ENCODE results near the gene ZNF536.

Gene ZNF536

DNA sequence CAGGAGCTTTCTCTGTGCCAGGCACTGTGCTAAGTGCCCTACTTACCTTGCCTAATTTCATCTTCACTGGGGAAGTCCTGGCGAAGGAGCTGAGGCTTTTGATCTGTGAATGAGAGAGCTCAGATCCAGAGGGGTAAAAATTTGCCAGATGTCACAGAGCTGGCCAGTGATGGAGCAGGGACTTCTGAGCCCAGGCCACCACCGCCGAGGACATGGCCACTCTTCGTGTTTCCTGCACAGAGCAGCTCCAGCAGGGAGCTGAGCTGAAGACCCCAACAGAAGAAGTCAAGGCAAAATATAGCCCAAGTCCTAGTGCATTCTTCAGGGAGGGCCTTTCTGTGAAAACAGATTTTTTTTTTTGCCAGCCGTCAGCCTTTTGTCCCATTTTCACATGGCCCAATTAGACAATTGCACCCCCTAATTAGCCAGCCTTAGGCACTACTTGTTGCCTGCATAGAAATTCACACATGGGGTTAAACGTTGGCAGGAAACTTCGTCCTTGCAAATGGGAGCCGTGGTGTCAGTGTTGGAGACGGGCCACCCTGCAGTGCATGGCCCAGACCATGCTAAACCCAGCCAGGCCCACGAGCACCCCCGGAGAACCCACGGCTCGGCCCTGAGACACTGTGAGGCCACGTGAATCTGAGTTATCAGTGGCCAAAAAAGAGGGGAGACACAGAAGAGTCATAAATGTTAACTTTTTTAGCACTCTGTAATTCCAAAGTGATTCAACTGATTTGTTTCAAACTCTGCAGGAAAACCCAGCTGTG lies 7.8 kb downstream of the ZNF536 start:
- 86% methylated on average over 14 of the region's 14 CpGs for WGBS
- no peak overlapping the region for H3K9ac ChIP-seq (ENCODE audit: low read depth, low read length)
- no peak overlapping the region for H3K27ac ChIP-seq (ENCODE audit: low read depth, low read length)
- H3K9me3 ChIP-seq (ENCODE audit: insufficient read depth, low read depth, low read length): no peaks in the 10 kb centered on the region
- no peaks in the 10 kb centered on the region for H3K4me1 ChIP-seq (ENCODE audit: insufficient read depth, low read length)
- H3K27me3 ChIP-seq (ENCODE audit: insufficient read depth, low read length): peaks cover 14% of the 10 kb centered on the region
- no peak overlapping the region for H3K4me3 ChIP-seq (ENCODE audit: low read length)
- H3K36me3 ChIP-seq (ENCODE audit: insufficient read depth, low read length): no peaks in the 10 kb centered on the region

GRCh38 chr19:30381366-30381765 lies 9.2 kb downstream of the ZNF536 start:
- peaks cover 2% of the 10 kb centered on the region for H3K27me3 ChIP-seq (ENCODE audit: insufficient read depth, low read length)
- no peaks in the 10 kb centered on the region for H3K4me1 ChIP-seq (ENCODE audit: insufficient read depth, low read length)
- no peak overlapping the region for H3K9ac ChIP-seq (ENCODE audit: low read depth, low read length)
- WGBS: 88% methylated on average over 4 of the region's 4 CpGs
- no peak overlapping the region for H3K27ac ChIP-seq (ENCODE audit: low read depth, low read length)
- H3K4me3 ChIP-seq (ENCODE audit: low read length): no peak overlapping the region
- no peaks in the 10 kb centered on the region for H3K36me3 ChIP-seq (ENCODE audit: insufficient read depth, low read length)
- H3K9me3 ChIP-seq (ENCODE audit: insufficient read depth, low read depth, low read length): no peaks in the 10 kb centered on the region

- Histone ChIP-seq H3K9ac (ENCODE audit: low read depth, low read length) (no peak overlapping the region), H3K27ac (ENCODE audit: low read depth, low read length) (no peak overlapping the region), H3K4me3 (ENCODE audit: low read length) (no peak overlapping the region), H3K4me1 (ENCODE audit: insufficient read depth, low read length) (peaks cover 4% of the 10 kb centered on the region; the same call in 1 of the 2 replicates), H3K27me3 (ENCODE audit: insufficient read depth, low read length) (no peaks in the 10 kb centered on the region; the same call in none of the 2 replicates), H3K9me3 (ENCODE audit: insufficient read depth, low read depth, low read length) (no peaks in the 10 kb centered on the region), H3K36me3 (ENCODE audit: insufficient read depth, low read length) (no peaks in the 10 kb centered on the region)
- WGBS: 91% methylated on average over 9 of the region's 9 CpGs
Measured at GRCh38 chr19:30385174-30385573, 13.0 kb downstream of the ZNF536 start.

DNA sequence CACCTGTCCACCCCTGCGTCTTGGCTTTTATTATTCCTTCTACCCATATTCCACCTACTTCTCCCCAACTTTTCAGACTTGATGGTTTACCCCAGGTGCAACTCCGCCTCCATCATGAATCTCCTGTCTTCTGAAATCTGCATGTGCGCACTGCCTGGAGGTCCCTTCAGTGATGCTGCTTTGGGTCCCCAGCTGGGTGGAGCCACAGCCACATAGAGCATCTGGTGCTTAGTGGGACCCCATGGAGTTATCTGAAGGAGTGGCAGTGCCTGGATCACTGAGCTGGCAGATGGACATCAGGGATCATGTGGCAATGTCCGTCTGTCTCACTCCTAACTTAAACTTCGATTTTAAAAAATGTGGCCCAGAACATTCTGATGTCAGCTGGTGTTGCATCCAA lies 13.5 kb downstream of the ZNF536 start:
- Histone ChIP-seq H3K4me3 (ENCODE audit: low read length) (no peak overlapping the region), H3K4me1 (ENCODE audit: insufficient read depth, low read length) (peaks cover 5% of the 10 kb centered on the region; the same call in 1 of the 2 replicates), H3K27ac (ENCODE audit: low read depth, low read length) (no peak overlapping the region), H3K9me3 (ENCODE audit: insufficient read depth, low read depth, low read length) (no peaks in the 10 kb centered on the region), H3K36me3 (ENCODE audit: insufficient read depth, low read length) (no peaks in the 10 kb centered on the region), H3K9ac (ENCODE audit: low read depth, low read length) (no peak overlapping the region), H3K27me3 (ENCODE audit: insufficient read depth, low read length) (no peaks in the 10 kb centered on the region; the same call in none of the 2 replicates)
- WGBS: 88% methylated on average over 5 of the region's 5 CpGs

GRCh38 chr19:30386551-30387143 lies 14.5 kb downstream of the ZNF536 start:
- H3K4me3 ChIP-seq (ENCODE audit: low read length): no peak overlapping the region
- 83% methylated on average over 13 of the region's 13 CpGs for WGBS
- no peak overlapping the region for H3K27ac ChIP-seq (ENCODE audit: low read depth, low read length)
- H3K36me3 ChIP-seq (ENCODE audit: insufficient read depth, low read length): no peaks in the 10 kb centered on the region
- H3K9ac ChIP-seq (ENCODE audit: low read depth, low read length): no peak overlapping the region
- H3K9me3 ChIP-seq (ENCODE audit: insufficient read depth, low read depth, low read length): no peaks in the 10 kb centered on the region
- peaks cover 13% of the 10 kb centered on the region for H3K4me1 ChIP-seq (ENCODE audit: insufficient read depth, low read length)
- H3K27me3 ChIP-seq (ENCODE audit: insufficient read depth, low read length): peaks cover 3% of the 10 kb centered on the region; the same call in 1 of the 2 replicates

DNA sequence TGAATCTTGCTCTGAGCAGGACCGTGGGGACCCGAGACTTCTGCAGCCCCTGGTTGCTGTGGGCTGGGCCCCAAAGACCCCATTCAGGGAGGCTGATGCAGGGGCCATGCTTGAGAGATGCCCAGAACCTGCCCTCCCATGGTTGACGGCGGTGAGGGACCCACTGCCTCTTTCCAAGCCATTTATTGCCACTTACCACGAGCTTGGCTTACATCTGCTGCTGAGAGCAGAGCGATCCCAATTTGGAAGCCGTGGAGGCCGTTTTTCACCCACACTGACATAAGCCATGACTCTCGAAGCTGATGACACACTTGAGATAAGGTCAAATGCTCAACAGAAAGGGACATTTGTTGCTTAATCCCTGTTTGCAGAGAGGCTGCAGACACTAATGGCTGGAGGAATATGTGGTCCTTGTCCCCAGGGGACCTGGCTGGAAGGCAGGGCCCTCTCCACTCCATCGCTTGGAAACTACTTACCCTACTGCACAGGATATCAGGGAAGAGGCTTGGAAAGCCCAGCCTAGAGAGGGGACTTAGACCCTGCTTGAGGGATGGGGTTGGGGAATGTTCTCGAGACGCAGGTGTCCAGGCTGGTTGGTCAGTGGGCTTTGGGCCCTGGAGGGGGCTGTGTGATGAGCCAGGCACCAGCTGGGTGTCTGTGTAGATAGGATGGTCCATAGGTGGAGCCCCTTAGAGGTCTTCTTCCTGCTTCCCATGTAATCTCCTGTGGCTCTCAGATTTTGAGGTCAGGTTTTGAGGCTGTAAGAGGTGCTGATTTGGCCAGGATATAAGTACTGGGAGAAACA lies 15.3 kb downstream of the ZNF536 start:
- no peak overlapping the region for H3K9ac ChIP-seq (ENCODE audit: low read depth, low read length)
- H3K9me3 ChIP-seq (ENCODE audit: insufficient read depth, low read depth, low read length): no peaks in the 10 kb centered on the region

GRCh38 chr19:30388327-30388726 lies 16.1 kb downstream of the ZNF536 start:
- Histone ChIP-seq H3K4me1 (ENCODE audit: insufficient read depth, low read length) (peaks cover 23% of the 10 kb centered on the region), H3K4me3 (ENCODE audit: low read length) (no peak overlapping the region), H3K27ac (ENCODE audit: low read depth, low read length) (no peak overlapping the region), H3K36me3 (ENCODE audit: insufficient read depth, low read length) (no peaks in the 10 kb centered on the region), H3K27me3 (ENCODE audit: insufficient read depth, low read length) (0 out of 2 replicates have a peak, but pooled peaks cover 15% of the 10 kb centered on the region), H3K9me3 (ENCODE audit: insufficient read depth, low read depth, low read length) (no peaks in the 10 kb centered on the region), H3K9ac (ENCODE audit: low read depth, low read length) (no peak overlapping the region)
- 94% methylated on average over 9 of the region's 9 CpGs for WGBS

More for the DNA sequence above, 15.3 kb downstream of the ZNF536 start:
- no peaks in the 10 kb centered on the region for H3K36me3 ChIP-seq (ENCODE audit: insufficient read depth, low read length)
- 93% methylated on average over 12 of the region's 12 CpGs for WGBS
- H3K27ac ChIP-seq (ENCODE audit: low read depth, low read length): no peak overlapping the region
- H3K4me1 ChIP-seq (ENCODE audit: insufficient read depth, low read length): peaks cover 21% of the 10 kb centered on the region
- 0 out of 2 replicates have a peak, but pooled peaks cover 9% of the 10 kb centered on the region for H3K27me3 ChIP-seq (ENCODE audit: insufficient read depth, low read length)
- H3K4me3 ChIP-seq (ENCODE audit: low read length): no peak overlapping the region

DNA sequence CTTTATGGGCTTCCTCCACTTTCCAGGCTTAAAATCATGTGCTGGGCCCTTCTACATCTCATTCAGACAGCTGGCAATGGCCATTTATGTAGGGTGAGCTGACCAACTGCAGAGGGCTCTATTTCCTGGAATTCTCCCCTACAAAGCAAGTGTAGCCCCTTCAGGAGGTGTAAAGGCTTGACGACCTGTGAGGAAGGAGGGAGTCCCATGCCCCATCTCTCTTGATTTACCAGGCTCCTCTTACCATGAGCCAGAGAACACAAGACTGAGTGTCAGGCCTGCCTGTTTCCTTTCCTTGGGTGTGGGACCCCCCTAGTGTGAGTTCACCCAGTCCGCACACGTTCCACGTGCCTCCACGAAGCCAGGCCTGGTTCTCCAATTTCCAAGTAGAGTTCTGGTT lies 16.6 kb downstream of the ZNF536 start:
- H3K27ac ChIP-seq (ENCODE audit: low read depth, low read length): no peak overlapping the region
- H3K4me3 ChIP-seq (ENCODE audit: low read length): no peak overlapping the region
- no peaks in the 10 kb centered on the region for H3K36me3 ChIP-seq (ENCODE audit: insufficient read depth, low read length)
- H3K27me3 ChIP-seq (ENCODE audit: insufficient read depth, low read length): 0 out of 2 replicates have a peak, but pooled peaks cover 20% of the 10 kb centered on the region
- no peaks in the 10 kb centered on the region for H3K9me3 ChIP-seq (ENCODE audit: insufficient read depth, low read depth, low read length)
- peaks cover 23% of the 10 kb centered on the region for H3K4me1 ChIP-seq (ENCODE audit: insufficient read depth, low read length)
- WGBS: 91% methylated on average over 5 of the region's 5 CpGs
- no peak overlapping the region for H3K9ac ChIP-seq (ENCODE audit: low read depth, low read length)

- H3K4me3 ChIP-seq (ENCODE audit: low read length): no peak overlapping the region
- no peak overlapping the region for H3K9ac ChIP-seq (ENCODE audit: low read depth, low read length)
- peaks cover 23% of the 10 kb centered on the region for H3K4me1 ChIP-seq (ENCODE audit: insufficient read depth, low read length)
- no peak overlapping the region for H3K27ac ChIP-seq (ENCODE audit: low read depth, low read length)
- 0 out of 2 replicates have a peak, but pooled peaks cover 20% of the 10 kb centered on the region for H3K27me3 ChIP-seq (ENCODE audit: insufficient read depth, low read length)
- WGBS: 85% methylated on average over 9 of the region's 9 CpGs
- H3K9me3 ChIP-seq (ENCODE audit: insufficient read depth, low read depth, low read length): no peaks in the 10 kb centered on the region
- H3K36me3 ChIP-seq (ENCODE audit: insufficient read depth, low read length): no peaks in the 10 kb centered on the region
Measured at GRCh38 chr19:30390356-30390988, 18.3 kb downstream of the ZNF536 start.

DNA sequence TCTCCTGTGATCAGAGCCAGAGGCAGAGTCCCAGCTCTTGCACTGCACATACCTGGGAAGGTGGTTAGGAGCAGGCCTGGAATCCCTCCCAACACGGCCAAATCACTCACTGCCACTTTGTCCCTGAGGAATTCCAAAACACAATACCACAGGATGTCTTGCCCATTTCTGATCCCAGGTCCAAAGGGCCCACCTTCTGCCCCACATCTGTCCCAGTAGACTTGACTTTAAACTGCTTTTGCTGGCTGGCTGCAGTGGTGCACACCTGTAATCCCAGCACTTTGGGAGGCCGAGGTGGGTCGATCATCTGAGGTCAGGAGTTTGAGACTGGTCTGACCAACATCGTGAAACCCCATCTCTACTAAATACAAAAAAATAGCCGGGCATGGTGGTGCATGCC lies 18.9 kb downstream of the ZNF536 start:
- Histone ChIP-seq H3K4me3 (ENCODE audit: low read length) (no peak overlapping the region), H3K4me1 (ENCODE audit: insufficient read depth, low read length) (peaks cover 23% of the 10 kb centered on the region), H3K36me3 (ENCODE audit: insufficient read depth, low read length) (no peaks in the 10 kb centered on the region), H3K9ac (ENCODE audit: low read depth, low read length) (no peak overlapping the region; the same call in 1 of the 2 replicates), H3K27ac (ENCODE audit: low read depth, low read length) (no peak overlapping the region), H3K9me3 (ENCODE audit: insufficient read depth, low read depth, low read length) (no peaks in the 10 kb centered on the region), H3K27me3 (ENCODE audit: insufficient read depth, low read length) (0 out of 2 replicates have a peak, but pooled peaks cover 20% of the 10 kb centered on the region)
- 86% methylated on average over 5 of the region's 5 CpGs for WGBS

Data from HUES64 (cell line).